GM23338 (cell line): Measurements from ENCODE around the gene ITFG1. TPM values are rescaled to one million over a fixed set of nuclear protein-coding genes. Genes with fewer than 3 reads are reported as not detected.

Experiments
- ATAC-seq: fragments of 200-7000 bp; cut with Tn5 transposase; 3 replicates; pipeline ENCODE4 v1.9.1; 2020
- DNase-seq: peaks from one replicate; pipeline ENCODE4 v3.0.0-alpha.2; 2015; ENCODE audit warnings: low spot score
- H2AFZ ChIP-seq: fragments of 200-600 bp; sonication (generic); 2 replicates; pipeline ENCODE4 v1.8.0; 2016; ENCODE audit warnings: antibody characterized with exemption, mild to moderate bottlenecking, moderate library complexity
- H3F3A ChIP-seq: fragments of 200-600 bp; sonication (generic); replicated peaks from 2 replicates; pipeline ENCODE4 v1.8.0; 2017; ENCODE audit warnings: antibody characterized with exemption, mixed run types, low read depth
- H3K27ac ChIP-seq: fragments of 200-600 bp; sonication (generic); 2 replicates; pipeline ENCODE4 v1.6.1; 2016; ENCODE audit warnings: low read depth
- H3K27me3 ChIP-seq: fragments of 200-600 bp; sonication (generic); 2 replicates; pipeline ENCODE4 v1.8.0; 2016; ENCODE audit warnings: mild to moderate bottlenecking, mixed run types, moderate library complexity; ENCODE audit not compliant: insufficient read depth
- H3K36me3 ChIP-seq: fragments of 200-600 bp; sonication (generic); 2 replicates; pipeline ENCODE4 v1.8.0; 2016; ENCODE audit warnings: mild to moderate bottlenecking; ENCODE audit not compliant: insufficient read depth
- H3K4me1 ChIP-seq: fragments of 200-600 bp; sonication (generic); 2 replicates; pipeline ENCODE4 v1.8.0; 2016; ENCODE audit warnings: mild to moderate bottlenecking, moderate library complexity; ENCODE audit not compliant: insufficient read depth
- H3K4me2 ChIP-seq: fragments of 200-600 bp; sonication (generic); 2 replicates; pipeline ENCODE4 v1.7.1; 2017; ENCODE audit warnings: mixed run types
- H3K4me3 ChIP-seq: fragments of 200-600 bp; sonication (generic); 2 replicates; pipeline ENCODE4 v1.6.1; 2016; ENCODE audit warnings: mixed run types
- H3K79me2 ChIP-seq: fragments of 200-600 bp; sonication (generic); replicated peaks from 2 replicates; pipeline ENCODE4 v1.8.0; 2017; ENCODE audit warnings: mild to moderate bottlenecking; ENCODE audit not compliant: insufficient read depth
- H3K9me2 ChIP-seq: fragments of 200-600 bp; sonication (generic); 2 replicates; pipeline ENCODE4 v1.8.0; 2017; ENCODE audit not compliant: insufficient read depth
- H4K20me1 ChIP-seq: fragments of 200-600 bp; sonication (generic); replicated peaks from 2 replicates; pipeline ENCODE4 v1.8.0; 2017; ENCODE audit warnings: mild to moderate bottlenecking; ENCODE audit not compliant: insufficient read depth
- H3K27ac Mint-ChIP-seq: 2 replicates; pipeline ENCODE4 v1.8.0; 2020; ENCODE audit warnings: inconsistent platforms, mild to moderate bottlenecking, moderate library complexity, mixed read lengths
- H3K27me3 Mint-ChIP-seq: 3 replicates; pipeline ENCODE4 v1.8.0; 2022; ENCODE audit warnings: low read depth, mild to moderate bottlenecking, moderate library complexity, mixed read lengths, inconsistent platforms; ENCODE audit not compliant: insufficient read depth, poor library complexity
- H3K36me3 Mint-ChIP-seq: 3 replicates; pipeline ENCODE4 v1.8.0; 2021; ENCODE audit warnings: low read depth, mild to moderate bottlenecking, inconsistent platforms, moderate library complexity, mixed read lengths
- H3K4me1 Mint-ChIP-seq: 3 replicates; pipeline ENCODE4 v1.8.0; 2020; ENCODE audit warnings: mild to moderate bottlenecking, inconsistent platforms, mixed read lengths
- H3K4me3 Mint-ChIP-seq: 3 replicates; pipeline ENCODE4 v1.8.0; 2021; ENCODE audit warnings: moderate library complexity, mild to moderate bottlenecking, inconsistent platforms, mixed read lengths
- H3K9me3 Mint-ChIP-seq: 3 replicates; pipeline ENCODE4 v1.8.0; 2020; ENCODE audit warnings: moderate library complexity, mild to moderate bottlenecking, inconsistent platforms, mixed read lengths
- CREB1 ChIP-seq: fragments of 250-450 bp; sonication (Bioruptor Pico); IDR thresholded peaks from 2 replicates; pipeline ENCODE4 v1.5.0; 2020; ENCODE audit warnings: low read depth, mild to moderate bottlenecking, moderate library complexity
- CTCF ChIP-seq, 2 experiments: fragments of 200-600 bp in 1 of 2; sonication (generic) in 1 of 2; conservative IDR thresholded peaks; 2 replicates each; pipeline versions ENCODE4 v1.5.1 to v1.6.1; 2016 to 2017; ENCODE audit warnings: antibody characterized with exemption in 2 of 2, low read depth in 2 of 2, mild to moderate bottlenecking in 2 of 2, moderate library complexity in 1 of 2
- ETS1 ChIP-seq: IDR thresholded peaks from 2 replicates; pipeline ENCODE4 v1.6.1; 2016; ENCODE audit warnings: antibody characterized with exemption
- EZH2 ChIP-seq: fragments of 200-600 bp; sonication (generic); IDR thresholded peaks from one replicate; pipeline ENCODE4 v1.8.0; 2017; ENCODE audit warnings: antibody characterized with exemption, mild to moderate bottlenecking, low read depth; ENCODE audit not compliant: unreplicated experiment
- EZH2phosphoT487 ChIP-seq: fragments of 200-600 bp; sonication (generic); IDR thresholded peaks from one replicate; pipeline ENCODE4 v1.8.1; 2018; ENCODE audit warnings: antibody characterized with exemption; ENCODE audit not compliant: unreplicated experiment
- JUNB ChIP-seq: IDR thresholded peaks from one replicate; pipeline ENCODE4 v1.6.1; 2016; ENCODE audit warnings: antibody characterized with exemption; ENCODE audit not compliant: unreplicated experiment
- NANOG ChIP-seq: IDR thresholded peaks from 2 replicates; pipeline ENCODE4 v1.6.1; 2016; ENCODE audit warnings: antibody characterized with exemption, borderline replicate concordance
- POLR2AphosphoS5 ChIP-seq: IDR thresholded peaks from 2 replicates; pipeline ENCODE4 v1.6.1; 2016; ENCODE audit warnings: antibody characterized with exemption, low read depth
- REST ChIP-seq: IDR thresholded peaks from one replicate; pipeline ENCODE4 v1.6.1; 2018; ENCODE audit warnings: antibody characterized with exemption; ENCODE audit not compliant: unreplicated experiment
- STAT1 ChIP-seq: IDR thresholded peaks from one replicate; pipeline ENCODE4 v1.6.1; 2016; ENCODE audit warnings: antibody characterized with exemption; ENCODE audit not compliant: unreplicated experiment
- ZNF114 ChIP-seq: fragments of 250-450 bp; sonication (Bioruptor Pico); IDR thresholded peaks from 2 replicates; pipeline ENCODE4 v1.5.0; 2020; ENCODE audit warnings: mild to moderate bottlenecking, moderate library complexity
- ZNF331 ChIP-seq: fragments of 250-450 bp; sonication (Bioruptor Pico); IDR thresholded peaks from 2 replicates; pipeline ENCODE4 v1.5.0; 2020; ENCODE audit warnings: low read depth, mild to moderate bottlenecking, moderate library complexity
- ZNF462 ChIP-seq: fragments of 250-450 bp; sonication (Bioruptor Pico); IDR thresholded peaks from 2 replicates; pipeline ENCODE4 v1.5.0; 2020; ENCODE audit warnings: mild to moderate bottlenecking, moderate library complexity
- polyA plus RNA-seq: library from polyadenylated mRNA; unstranded; fragments of >200 nt; fragmentation: Nextera tagmentation; extraction: Ambion mirVana; gene quantifications from 2 replicates; pipeline ENCODE4 v1.2.1, GENCODE V29; 2016
- total RNA-seq: library from RNA; depleted of rRNA; stranded (reverse); fragments of >200 nt; shearing (Covaris generic); gene quantifications from 2 replicates; pipeline ENCODE4 v1.2.3, GENCODE V29; 2014

The ITFG1 gene
- total and polyA plus RNA-seq, 2 experiments from 2014 or later, result 18.5 to 26.9 TPM

- TF ChIP-seq ZNF114 (CRISPR knock-in tag) (no peak), CTCF (conservative IDR thresholded peaks at IDR 0.05; ENCODE audit: low read depth in 2 of 2) (no peak), ZNF462 (CRISPR knock-in tag) (no peak), ETS1 (no peak), POLR2AphosphoS5 (no peak), REST (no peak), EZH2phosphoT487 (no peak), STAT1 (no peak), CREB1 (CRISPR knock-in tag) (no peak), JUNB (no peak), EZH2 (no peak), NANOG (no peak), ZNF331 (no peak)
- H4K20me1 ChIP-seq, result no peaks in the 10 kb centered on the region
- no peaks in the 10 kb centered on the region for H3K4me1 ChIP-seq
- no peak overlapping the region for H3K4me3 ChIP-seq
- no peaks in the 10 kb centered on the region for H3K27me3 ChIP-seq
- Mint-ChIP-seq H3K27ac (no peak overlapping the region), H3K27me3 (peaks cover 6% of the 10 kb centered on the region), H3K4me3 (no peak overlapping the region), H3K36me3 (no peaks in the 10 kb centered on the region), H3K4me1 (peaks cover 2% of the 10 kb centered on the region; the same call in 1 of the 3 replicates), H3K9me3 (no peaks in the 10 kb centered on the region)
- no peaks in the 10 kb centered on the region for H3K36me3 ChIP-seq
- H3K4me2 ChIP-seq, result no peak overlapping the region
- no peak overlapping the region for H2AFZ ChIP-seq
- peaks cover 28% of the 10 kb centered on the region for H3K79me2 ChIP-seq
- DNase-seq, result no peak
- H3K9me2 ChIP-seq, result no peaks in the 10 kb centered on the region
- no peaks in the 10 kb centered on the region for H3F3A ChIP-seq
- H3K27ac ChIP-seq, result no peak overlapping the region
- ATAC-seq, result no peak
These were observed 14.9 kb upstream of the ITFG1 start for GRCh38 chr16:47475786-47476185.
